Urinary bladder (tissue), 4 donors: ENCODE results near the gene MAEA. TPM values are rescaled to one million over a fixed set of nuclear protein-coding genes. Genes with fewer than 3 reads are reported as not detected.
"Not testable (repeated sequence)": the region's sequence is repeated elsewhere in the genome, so short reads cannot be mapped to it uniquely, and the experiment has no call there.

Experiments used
- DNase-seq: peaks from one replicate; pipeline ENCODE4 v3.0.0-alpha.2; 2015; ENCODE audit errors: extremely low spot score
- H3K27ac ChIP-seq: one replicate; pipeline ENCODE4 v1.5.1; 2013; ENCODE audit warnings: low read depth, mild to moderate bottlenecking, moderate library complexity
- H3K36me3 ChIP-seq: one replicate; pipeline ENCODE4 v1.6.1; 2013; ENCODE audit warnings: mild to moderate bottlenecking, moderate library complexity; ENCODE audit not compliant: insufficient read depth
- H3K4me1 ChIP-seq: one replicate; pipeline ENCODE4 v1.6.1; 2013; ENCODE audit warnings: mild to moderate bottlenecking, moderate library complexity; ENCODE audit not compliant: insufficient read depth
- H3K4me3 ChIP-seq: one replicate; pipeline ENCODE4 v1.5.1; 2013; ENCODE audit warnings: low read depth, low read length
- WGBS: extraction: QIAGEN DNeasy Blood & Tissue Kit; methylation state at CpG from one replicate; pipeline ENCODE4 v1.1.7; 2013; 5-methylcytosine and 5-hydroxymethylcytosine counted together
- polyA plus RNA-seq: library from polyadenylated mRNA; stranded (reverse); fragments of 200-250 nt; gene quantifications from one replicate; pipeline ENCODE4 v1.2.3, GENCODE V29; 2013
- total RNA-seq: library from RNA; depleted of rRNA; stranded (reverse); fragments of >200 nt; gene quantifications from one replicate; pipeline ENCODE4 v1.2.3, GENCODE V29; 2014
- donor health status: healthy with polysubstance abuse.
- donor health status: healthy.

The MAEA gene
- total and polyA plus RNA-seq, 2 donors, result 25.6 to 69.9 TPM

DNA sequence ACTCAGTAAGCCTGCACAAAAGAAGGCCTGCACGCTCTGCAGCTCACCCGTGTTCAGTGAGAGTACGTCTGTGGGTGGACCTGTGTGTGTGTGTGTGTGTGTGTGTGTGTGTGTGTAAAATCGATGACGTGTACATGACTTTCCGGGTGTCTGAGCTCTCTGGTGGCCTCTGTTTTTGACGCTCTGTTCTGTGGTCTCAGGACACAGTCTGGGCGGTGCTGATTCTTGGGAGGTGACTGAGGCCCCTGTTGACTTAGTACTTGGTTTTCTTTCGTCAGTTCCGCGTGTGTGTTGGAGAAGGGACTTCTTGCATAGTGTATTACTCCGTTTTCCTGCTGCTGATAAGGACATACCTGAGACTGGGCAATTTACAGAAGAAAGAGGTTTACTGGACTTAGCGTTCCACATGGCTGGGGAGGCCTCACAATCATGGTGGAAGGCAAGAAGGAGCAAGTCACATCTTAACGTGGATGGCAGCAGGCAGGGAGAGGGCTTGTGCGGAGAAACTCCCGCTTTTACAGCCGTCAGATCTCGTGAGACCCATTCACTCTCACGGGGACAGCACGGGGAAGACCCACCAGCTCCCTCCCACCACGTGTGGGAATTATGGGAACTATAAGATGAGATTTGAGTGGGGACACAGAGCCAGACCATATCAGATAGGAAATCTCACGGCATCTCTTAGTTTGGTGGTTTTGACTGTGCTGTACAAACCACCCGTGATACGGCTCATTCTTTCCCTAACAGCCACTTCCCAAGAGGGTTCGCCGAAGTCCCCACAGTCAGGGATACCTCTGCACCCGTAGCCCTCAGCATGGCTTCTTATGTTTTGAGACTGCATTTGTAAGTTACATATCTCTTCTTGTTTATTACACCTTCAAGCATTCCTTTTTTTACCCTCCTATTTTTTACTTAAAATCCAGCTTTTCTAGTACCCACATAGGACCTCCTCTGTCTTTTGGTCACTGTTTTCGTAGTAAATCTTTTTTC lies 81.8 kb downstream of the MAEA start:
- H3K27ac ChIP-seq, result no peak overlapping the region
- H3K36me3 ChIP-seq, result no peaks in the 10 kb centered on the region
- H3K4me1 ChIP-seq, result no peaks in the 10 kb centered on the region
- 94% methylated on average over 28 of the region's 28 CpGs for WGBS
- no peak overlapping the region for H3K4me3 ChIP-seq
- DNase-seq, result no peak

DNA sequence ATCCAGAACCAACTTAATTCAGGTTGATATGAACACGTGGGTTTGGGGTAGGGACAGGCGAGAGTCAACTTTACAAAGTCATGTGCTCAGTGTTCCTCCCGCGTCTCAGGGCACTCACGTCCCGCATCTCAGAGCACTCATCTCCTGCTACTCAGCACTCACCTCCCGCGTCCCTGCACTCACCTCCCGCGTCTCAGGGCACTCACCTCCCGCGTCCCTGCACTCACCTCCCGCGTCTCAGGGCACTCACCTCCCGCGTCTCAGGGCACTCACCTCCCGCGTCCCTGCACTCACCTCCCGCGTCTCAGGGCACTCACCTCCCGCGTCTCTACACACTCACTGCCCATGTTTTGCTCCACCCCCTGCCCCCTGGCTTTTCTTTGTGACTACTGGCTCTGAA lies 82.9 kb downstream of the MAEA start:
- H3K27ac ChIP-seq, DNase-seq, H3K4me1 ChIP-seq, H3K36me3 ChIP-seq, H3K4me3 ChIP-seq: not testable (repeated sequence)
- 79% methylated on average over 15 of the region's 22 CpGs for WGBS

DNA sequence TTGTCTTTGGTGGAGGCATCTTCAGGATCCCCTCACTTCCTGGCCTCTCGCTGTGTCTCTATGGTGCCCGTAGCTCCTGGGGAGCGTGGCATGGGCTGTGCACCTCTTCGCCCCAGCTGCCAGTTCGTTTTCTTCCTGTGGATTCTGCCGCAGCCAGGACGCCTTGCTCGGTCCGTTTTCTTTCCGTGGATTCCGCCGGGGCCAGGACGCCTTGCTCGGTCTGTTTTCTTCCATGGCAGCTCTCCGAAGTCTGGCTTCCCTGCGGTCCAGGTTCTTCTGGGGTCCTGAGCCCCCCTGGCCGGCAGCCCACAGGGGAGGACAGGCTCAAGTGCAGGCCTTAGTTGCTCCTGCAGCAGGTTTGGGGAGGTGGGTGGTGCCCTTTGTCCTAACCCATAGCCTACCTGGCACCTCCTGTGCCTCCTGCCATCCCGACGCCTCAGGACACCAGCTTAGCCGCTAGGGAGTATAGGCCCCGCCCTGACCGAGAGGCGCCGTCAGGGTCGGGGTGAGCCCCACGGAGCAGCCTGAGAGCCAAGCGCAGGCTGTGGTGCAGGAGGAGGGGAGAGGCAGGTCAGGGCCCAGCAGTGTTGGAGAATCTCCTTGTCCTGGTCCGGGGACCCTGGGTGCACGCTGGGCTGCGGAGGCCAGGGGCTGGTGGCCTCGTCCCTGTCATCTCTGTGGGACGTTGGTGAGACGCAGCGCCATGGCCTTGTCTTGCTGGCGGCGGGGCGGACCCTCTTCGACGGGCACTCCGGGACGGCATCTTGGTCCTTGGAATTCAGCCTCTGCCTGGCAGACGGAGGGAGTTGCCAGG lies 84.4 kb downstream of the MAEA start:
- DNase-seq, result no peak
- 95% methylated on average over 42 of the region's 42 CpGs for WGBS
- no peak overlapping the region for H3K4me3 ChIP-seq
- H3K36me3 ChIP-seq, result no peaks in the 10 kb centered on the region
- H3K4me1 ChIP-seq, result no peaks in the 10 kb centered on the region
- H3K27ac ChIP-seq, result no peak overlapping the region

DNA sequence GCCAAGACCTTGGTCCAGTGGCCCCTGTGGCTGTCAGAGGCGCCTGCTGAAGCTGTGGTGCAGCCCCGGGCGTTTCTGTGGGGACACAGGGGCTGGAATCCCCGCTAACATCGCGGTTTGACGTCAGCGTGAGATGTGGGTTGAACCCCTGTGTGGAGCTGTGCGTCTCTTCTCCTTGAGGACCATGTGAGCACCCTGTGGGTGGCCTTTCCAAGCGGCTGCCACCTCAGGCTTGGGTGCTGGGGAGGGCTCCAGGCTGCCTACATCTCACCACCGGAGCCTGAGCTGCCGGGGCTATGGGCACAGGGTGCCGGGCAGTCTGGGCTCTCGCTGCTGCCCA lies 85.0 kb downstream of the MAEA start:
- DNase-seq, result no peak
- no peaks in the 10 kb centered on the region for H3K4me1 ChIP-seq
- 93% methylated on average over 14 of the region's 14 CpGs for WGBS
- no peak overlapping the region for H3K27ac ChIP-seq
- no peak overlapping the region for H3K4me3 ChIP-seq
- no peaks in the 10 kb centered on the region for H3K36me3 ChIP-seq

DNA sequence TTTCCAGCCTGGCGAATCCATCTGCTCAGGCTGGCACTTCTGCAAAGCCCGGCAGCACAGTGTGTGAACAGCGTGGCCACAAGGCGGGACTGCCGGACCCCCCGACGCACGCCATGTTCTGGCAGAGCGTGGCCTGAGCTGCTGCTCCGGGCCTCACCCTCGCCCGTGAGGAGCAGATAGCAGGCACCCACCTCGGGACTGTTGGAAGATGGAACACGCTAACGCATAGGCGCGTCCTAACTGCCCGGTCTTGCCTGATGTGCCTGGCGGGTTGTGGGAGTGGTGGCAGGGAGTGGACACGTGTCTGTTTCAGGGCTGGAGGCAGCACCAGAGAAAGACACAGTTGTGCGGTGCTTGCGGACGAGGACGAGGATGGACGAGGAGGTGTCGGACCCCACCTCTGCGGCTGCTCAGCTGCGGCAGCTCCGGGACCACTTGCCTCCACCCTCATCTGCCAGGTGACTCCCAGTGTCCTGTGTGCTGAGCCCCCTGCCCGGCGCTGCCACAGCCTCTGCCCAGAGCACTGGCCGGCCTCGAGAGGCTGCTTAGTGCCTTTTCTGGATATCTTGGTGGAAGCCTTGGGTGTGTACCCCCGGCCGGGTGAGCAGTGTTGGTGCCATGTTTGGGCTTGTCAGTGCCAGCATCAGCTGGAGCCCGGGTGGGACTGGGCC lies 85.5 kb downstream of the MAEA start:
- Histone ChIP-seq H3K27ac (no peak overlapping the region), H3K4me1 (no peaks in the 10 kb centered on the region), H3K36me3 (no peaks in the 10 kb centered on the region), H3K4me3 (no peak overlapping the region)
- WGBS, result 97% methylated on average over 36 of the region's 36 CpGs
- no peak for DNase-seq

DNA sequence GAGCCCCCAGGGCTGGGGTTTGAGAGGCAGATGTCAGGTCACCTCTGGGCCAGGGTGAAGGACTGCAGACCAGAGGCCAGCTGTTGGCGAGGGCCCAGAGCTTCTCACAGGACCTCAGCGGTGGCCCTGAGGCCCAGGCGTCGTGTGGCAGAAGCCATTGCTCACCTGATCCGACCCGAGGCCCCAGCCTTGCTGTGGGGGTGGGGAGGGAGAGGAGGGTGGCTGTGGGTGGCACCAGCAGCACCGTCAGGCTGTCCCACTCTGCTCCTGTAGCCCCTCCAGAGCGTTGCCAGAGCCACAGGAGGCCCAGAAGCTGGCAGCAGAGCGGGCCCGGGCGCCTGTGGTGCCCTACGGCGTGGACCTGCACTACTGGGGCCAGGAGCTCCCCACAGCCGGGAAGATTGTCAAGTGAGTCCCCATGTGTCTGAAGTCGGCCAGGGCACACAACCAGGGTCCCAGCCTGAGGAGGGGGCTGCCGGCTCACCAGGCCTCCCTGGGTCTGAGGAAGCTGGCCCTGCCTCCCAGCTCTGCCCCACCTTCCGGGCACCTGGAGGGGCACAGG lies 86.2 kb downstream of the MAEA start:
- no peak for DNase-seq
- Histone ChIP-seq H3K27ac (no peak overlapping the region), H3K4me3 (no peak overlapping the region), H3K4me1 (no peaks in the 10 kb centered on the region), H3K36me3 (no peaks in the 10 kb centered on the region)
- 85% methylated on average over 17 of the region's 17 CpGs for WGBS

DNA sequence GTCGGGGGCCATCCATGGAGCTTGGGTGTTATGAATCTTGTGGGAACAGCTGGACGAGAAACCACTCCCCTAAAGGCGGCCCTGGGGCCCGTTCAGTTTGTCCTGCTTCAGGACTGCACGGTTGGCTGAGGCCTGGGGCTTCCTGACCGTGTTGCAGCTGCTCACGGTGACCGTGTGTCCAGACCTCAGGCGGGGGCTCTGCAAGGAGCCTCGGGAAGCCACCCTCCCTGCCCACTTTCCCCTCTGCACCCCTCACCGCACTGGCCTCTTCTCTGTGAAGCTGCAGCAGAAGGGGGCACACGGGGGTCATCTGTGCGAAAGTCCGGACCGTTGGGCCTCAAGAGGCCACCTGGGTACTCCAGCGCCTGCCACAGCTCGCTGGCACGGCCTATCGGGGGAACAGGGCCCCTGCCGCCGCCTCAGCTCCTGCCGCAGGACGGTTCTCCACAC lies 86.7 kb downstream of the MAEA start:
- H3K36me3 ChIP-seq, result no peaks in the 10 kb centered on the region
- DNase-seq, result no peak
- no peaks in the 10 kb centered on the region for H3K4me1 ChIP-seq
- no peak overlapping the region for H3K27ac ChIP-seq
- no peak overlapping the region for H3K4me3 ChIP-seq
- WGBS, result 88% methylated on average over 23 of the region's 23 CpGs

DNA sequence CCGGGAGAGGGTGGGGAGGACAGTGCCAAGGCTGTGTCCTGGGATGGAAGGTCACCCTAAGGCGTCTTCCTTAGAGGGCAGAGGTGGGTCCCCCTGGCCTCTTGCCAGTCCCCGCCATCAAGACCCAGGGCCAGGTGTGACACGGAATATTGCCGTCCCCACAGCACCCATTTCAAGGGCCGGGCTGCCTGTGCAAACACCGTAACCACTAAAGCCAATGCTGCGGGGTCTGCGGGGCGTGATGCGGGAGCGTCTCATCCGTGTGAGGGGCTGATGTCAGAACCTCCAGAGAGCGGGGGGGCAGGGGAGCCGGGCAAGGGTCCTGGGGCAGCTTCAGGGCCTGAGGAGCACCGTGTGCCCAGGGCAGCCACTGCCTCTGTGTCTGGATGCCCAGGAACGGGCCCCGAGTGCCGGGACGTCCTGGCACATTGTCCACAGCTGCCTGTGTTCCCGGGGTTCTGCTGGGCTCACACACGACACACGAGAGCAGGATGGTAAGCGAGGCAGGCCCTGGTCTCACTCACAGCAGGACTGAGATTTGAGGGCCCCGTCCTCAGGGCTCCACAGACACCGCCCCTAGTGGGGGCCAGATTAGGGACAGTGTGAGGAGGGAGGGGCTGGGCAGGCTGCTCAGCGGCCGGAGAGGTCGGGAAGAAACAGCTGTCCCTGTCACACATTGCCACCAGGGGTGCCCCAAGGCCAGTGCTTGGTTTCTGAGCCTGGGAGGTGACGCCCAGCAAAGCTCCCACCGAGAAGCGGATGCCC lies 87.3 kb downstream of the MAEA start:
- no peak for DNase-seq
- Histone ChIP-seq H3K4me1 (no peaks in the 10 kb centered on the region), H3K4me3 (no peak overlapping the region), H3K27ac (no peak overlapping the region), H3K36me3 (no peaks in the 10 kb centered on the region)
- WGBS, result 91% methylated on average over 32 of the region's 32 CpGs

DNA sequence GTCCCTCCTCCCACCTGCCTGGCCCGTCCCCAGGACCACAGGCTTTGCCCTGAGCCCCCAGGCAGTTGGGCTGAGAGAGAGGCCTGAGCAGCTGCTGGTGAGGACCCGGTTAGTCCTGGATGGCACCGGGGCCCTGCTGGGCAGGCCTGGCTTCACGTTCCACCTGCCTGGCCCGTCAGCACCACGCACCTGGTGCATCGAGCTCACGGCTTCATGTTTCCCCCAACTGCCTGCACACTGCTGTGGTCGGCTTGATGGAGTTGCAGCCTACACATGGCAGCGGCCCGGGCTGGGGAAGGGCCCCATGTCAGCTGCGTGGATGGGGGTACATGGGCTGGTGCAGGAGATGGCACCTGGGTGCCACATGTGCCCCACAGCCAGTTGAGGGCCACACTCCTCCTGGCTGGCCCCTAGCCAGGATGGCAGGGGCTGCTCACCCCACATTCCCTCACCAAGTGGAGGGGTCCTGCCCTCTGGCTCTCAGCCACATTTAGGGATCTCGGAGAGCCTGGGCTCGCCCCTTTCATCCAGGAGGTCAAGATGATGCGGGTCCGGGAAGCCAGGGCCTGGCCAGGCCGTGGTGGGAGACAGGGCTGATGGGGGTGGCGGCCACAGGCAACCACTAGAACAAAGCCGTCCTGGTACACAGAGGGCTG lies 88.0 kb downstream of the MAEA start:
- DNase-seq, result no peak
- no peaks in the 10 kb centered on the region for H3K4me1 ChIP-seq
- WGBS, result 91% methylated on average over 19 of the region's 19 CpGs
- H3K4me3 ChIP-seq, result no peak overlapping the region
- H3K36me3 ChIP-seq, result no peaks in the 10 kb centered on the region
- no peak overlapping the region for H3K27ac ChIP-seq

DNA sequence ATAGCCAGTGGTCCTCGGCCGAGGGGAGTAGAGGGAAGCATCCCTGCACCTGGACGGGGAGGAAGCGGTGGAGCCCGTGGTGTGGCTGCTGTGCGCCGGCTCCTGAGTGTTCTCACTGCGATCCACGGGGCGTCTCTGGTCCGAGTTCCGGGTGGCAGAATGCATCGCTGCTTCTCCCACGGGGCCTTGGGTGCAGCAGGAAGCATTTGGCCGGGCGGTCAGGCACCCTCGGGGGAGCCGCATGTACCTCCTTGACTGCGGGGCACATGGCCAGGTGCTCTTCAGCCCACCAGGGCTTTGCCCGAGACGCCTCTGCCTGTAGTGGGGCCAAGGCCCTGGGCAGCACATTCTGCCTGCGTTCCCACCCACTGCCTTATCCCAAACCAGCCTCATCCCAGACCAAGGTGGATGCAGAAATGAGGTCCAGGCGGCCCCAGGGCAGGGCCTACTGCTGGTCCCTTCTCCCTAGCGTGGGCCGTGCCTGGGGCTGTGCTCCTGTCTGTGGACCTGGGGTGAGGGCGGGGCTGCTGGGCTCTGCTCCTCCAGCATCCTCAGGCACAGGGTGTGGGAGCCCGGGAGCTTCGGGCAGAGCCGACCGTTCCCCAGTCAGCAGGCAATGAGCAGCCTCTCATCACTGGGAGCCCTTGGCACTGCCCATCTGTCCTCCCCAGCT lies 89.0 kb downstream of the MAEA start:
- H3K36me3 ChIP-seq, result no peaks in the 10 kb centered on the region
- WGBS, result 91% methylated on average over 30 of the region's 30 CpGs
- no peak overlapping the region for H3K27ac ChIP-seq
- H3K4me1 ChIP-seq, result no peaks in the 10 kb centered on the region
- no peak overlapping the region for H3K4me3 ChIP-seq
- no peak for DNase-seq

DNA sequence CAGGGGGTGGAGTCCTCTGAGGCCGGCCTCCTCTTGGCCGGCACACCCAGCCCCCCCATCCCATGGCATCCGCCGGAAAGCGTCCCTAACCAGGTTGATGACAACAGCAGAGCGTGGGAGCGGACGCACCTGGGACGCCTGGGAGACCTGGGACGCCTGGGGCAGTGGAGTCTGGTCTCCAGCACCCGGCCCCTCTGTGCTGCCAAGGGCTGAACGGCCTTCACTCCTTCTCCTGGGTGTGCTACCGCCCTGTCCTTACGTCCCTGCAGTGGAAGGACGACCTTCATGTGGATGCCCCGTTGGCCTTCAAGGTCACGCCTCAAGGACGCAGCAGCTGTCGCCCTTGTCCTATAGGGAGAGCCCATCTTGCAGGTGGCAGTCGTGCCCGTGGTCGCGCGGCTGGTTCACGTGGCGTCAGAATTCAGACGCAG lies 89.7 kb downstream of the MAEA start:
- Histone ChIP-seq H3K36me3 (no peaks in the 10 kb centered on the region), H3K27ac (no peak overlapping the region), H3K4me3 (no peak overlapping the region), H3K4me1 (no peaks in the 10 kb centered on the region)
- DNase-seq, result no peak
- WGBS, result 91% methylated on average over 26 of the region's 27 CpGs

DNA sequence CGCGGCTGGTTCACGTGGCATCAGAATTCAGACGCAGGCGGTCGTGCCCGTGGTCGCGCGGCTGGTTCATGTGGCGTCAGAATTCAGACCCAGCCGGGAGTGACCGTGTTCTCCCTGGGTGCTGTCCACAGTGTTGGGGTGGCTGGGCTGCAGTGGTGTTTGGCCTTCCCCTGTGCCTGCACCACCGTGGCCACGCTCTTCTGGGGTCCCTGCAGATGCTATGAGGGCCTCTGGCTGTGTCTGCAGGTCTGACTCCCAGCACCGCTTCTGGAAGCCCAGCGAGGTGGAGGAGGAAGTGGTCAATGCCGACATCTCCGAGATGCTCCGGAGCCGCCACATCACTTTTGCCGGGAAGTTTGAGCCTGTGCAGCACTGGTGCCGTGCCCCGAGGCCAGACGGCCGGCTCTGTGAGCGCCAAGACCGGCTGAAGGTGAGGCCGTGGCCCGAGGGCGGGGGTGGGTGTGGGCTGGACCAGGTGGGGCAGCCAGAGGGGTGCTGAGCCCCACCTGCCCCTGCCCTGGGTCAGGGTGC lies 90.2 kb downstream of the MAEA start:
- Histone ChIP-seq H3K36me3 (no peaks in the 10 kb centered on the region), H3K27ac (no peak overlapping the region), H3K4me1 (no peaks in the 10 kb centered on the region), H3K4me3 (no peak overlapping the region)
- DNase-seq, result no peak
- WGBS, result 89% methylated on average over 21 of the region's 31 CpGs
